Sigmoid colon (tissue), 4 donors: Measurements from ENCODE around the gene MRPS34.

Source experiments
- CTCF ChIP-seq, 4 experiments: fragments of 450-650 bp in 3 of 4; fragments of 200-600 bp in 1 of 4; IDR thresholded peaks; one replicate each; pipeline ENCODE4 v1.5.1; 2016 to 2019; ENCODE audit warnings: antibody characterized with exemption in 4 of 4, mild to moderate bottlenecking in 3 of 4, moderate library complexity in 2 of 4
- EP300 ChIP-seq, 4 donors: sonication (generic); formaldehyde crosslinking; IDR thresholded peaks; one replicate each; pipeline ENCODE4 v1.6.1; 2017; ENCODE audit warnings: antibody characterized with exemption in 4 of 4
- POLR2A ChIP-seq, 2 donors: fragments of 450-650 bp; IDR thresholded peaks; one replicate each; pipeline ENCODE4 v1.6.1; 2016; ENCODE audit warnings: antibody characterized with exemption in 2 of 2, mild to moderate bottlenecking in 2 of 2, moderate library complexity in 2 of 2

- no peak for TF ChIP-seq CTCF (IDR thresholded peaks at IDR 0.05)
- TF ChIP-seq POLR2A (IDR thresholded peaks at IDR 0.05): no peak
- TF ChIP-seq EP300 (IDR thresholded peaks at IDR 0.05): no peak
These were observed 32.7 kb downstream of the MRPS34 start for GRCh38 chr16:1740234-1740633.
